ENCODE results near the gene ARHGAP22. TPM values are rescaled to one million over a fixed set of nuclear protein-coding genes. Genes with fewer than 3 reads are reported as not detected.

The ARHGAP22 gene
- total and polyA plus RNA-seq, 4 donors = 0.23 to 2.3 (median 0.54) TPM

DNA sequence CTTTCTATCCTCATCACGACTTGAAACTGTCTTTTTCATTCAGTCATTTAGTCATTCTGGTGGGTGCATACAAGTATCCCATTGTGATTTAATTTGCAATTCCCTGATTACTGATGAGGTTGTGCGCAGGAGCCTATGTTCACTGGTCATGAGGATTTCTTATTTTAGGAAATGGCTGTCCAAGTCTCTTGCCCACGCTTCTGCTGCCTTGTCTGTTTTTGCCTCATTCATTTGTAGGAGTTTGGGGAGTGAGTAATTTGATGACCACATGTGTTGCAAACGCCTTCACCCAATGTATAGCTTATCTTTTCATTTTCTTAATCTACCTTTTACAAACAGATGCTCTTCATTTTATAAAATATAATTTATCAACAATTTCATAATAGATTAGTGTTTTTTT lies 127.3 kb downstream of the ARHGAP22 start:
- H3K4me3 ChIP-seq (ENCODE audit: low read depth in 1 of 3, low read length in 3 of 3) = no peak overlapping the region
- H3K9me3 ChIP-seq (ENCODE audit: control insufficient read depth in 4 of 4, low read length in 3 of 4) = no peaks in the 10 kb centered on the region
- H3K36me3 ChIP-seq (ENCODE audit: control insufficient read depth in 4 of 4, insufficient read depth in 3 of 4, low read depth in 1 of 4, low read length in 3 of 4) = no peaks in the 10 kb centered on the region
- no peak for DNase-seq (ENCODE audit: low spot score)
- H3K27me3 ChIP-seq (ENCODE audit: control insufficient read depth in 4 of 4, insufficient read depth in 4 of 4, low read length in 3 of 4) = no peaks in the 10 kb centered on the region
- no peak overlapping the region for H3K9ac ChIP-seq (ENCODE audit: low read depth in 1 of 2, low read length in 2 of 2)
- H3K4me1 ChIP-seq (ENCODE audit: control insufficient read depth in 4 of 4, insufficient read depth in 4 of 4, low read length in 3 of 4) = no peaks in the 10 kb centered on the region
- H3K27ac ChIP-seq (ENCODE audit: low read depth in 1 of 2, low read length in 2 of 2) = no peak overlapping the region
- 92% methylated on average over 4 of the region's 4 CpGs for WGBS
- TF ChIP-seq, protein P1, sequence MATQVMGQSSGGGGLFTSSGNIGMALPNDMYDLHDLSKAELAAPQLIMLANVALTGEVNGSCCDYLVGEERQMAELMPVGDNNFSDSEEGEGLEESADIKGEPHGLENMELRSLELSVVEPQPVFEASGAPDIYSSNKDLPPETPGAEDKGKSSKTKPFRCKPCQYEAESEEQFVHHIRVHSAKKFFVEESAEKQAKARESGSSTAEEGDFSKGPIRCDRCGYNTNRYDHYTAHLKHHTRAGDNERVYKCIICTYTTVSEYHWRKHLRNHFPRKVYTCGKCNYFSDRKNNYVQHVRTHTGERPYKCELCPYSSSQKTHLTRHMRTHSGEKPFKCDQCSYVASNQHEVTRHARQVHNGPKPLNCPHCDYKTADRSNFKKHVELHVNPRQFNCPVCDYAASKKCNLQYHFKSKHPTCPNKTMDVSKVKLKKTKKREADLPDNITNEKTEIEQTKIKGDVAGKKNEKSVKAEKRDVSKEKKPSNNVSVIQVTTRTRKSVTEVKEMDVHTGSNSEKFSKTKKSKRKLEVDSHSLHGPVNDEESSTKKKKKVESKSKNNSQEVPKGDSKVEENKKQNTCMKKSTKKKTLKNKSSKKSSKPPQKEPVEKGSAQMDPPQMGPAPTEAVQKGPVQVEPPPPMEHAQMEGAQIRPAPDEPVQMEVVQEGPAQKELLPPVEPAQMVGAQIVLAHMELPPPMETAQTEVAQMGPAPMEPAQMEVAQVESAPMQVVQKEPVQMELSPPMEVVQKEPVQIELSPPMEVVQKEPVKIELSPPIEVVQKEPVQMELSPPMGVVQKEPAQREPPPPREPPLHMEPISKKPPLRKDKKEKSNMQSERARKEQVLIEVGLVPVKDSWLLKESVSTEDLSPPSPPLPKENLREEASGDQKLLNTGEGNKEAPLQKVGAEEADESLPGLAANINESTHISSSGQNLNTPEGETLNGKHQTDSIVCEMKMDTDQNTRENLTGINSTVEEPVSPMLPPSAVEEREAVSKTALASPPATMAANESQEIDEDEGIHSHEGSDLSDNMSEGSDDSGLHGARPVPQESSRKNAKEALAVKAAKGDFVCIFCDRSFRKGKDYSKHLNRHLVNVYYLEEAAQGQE (IDR thresholded peaks at IDR 0.05) = no peak
- TF ChIP-seq FOXA1 (IDR thresholded peaks at IDR 0.05) (no peak), YY1 (IDR thresholded peaks at IDR 0.05) (no peak), GABPA (IDR thresholded peaks at IDR 0.05 in 1 of 2, conservative IDR thresholded peaks at IDR 0.05 in 1 of 2) (no peak), ZBTB33 (IDR thresholded peaks at IDR 0.05) (no peak), NR2F2 (IDR thresholded peaks at IDR 0.05) (no peak), CTCF (IDR thresholded peaks at IDR 0.05; ENCODE audit: low read depth, low read length, missing input control) (no peak)
- TF ChIP-seq, protein P2, sequence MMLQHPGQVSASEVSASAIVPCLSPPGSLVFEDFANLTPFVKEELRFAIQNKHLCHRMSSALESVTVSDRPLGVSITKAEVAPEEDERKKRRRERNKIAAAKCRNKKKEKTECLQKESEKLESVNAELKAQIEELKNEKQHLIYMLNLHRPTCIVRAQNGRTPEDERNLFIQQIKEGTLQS (IDR thresholded peaks at IDR 0.05) = no peak

DNA sequence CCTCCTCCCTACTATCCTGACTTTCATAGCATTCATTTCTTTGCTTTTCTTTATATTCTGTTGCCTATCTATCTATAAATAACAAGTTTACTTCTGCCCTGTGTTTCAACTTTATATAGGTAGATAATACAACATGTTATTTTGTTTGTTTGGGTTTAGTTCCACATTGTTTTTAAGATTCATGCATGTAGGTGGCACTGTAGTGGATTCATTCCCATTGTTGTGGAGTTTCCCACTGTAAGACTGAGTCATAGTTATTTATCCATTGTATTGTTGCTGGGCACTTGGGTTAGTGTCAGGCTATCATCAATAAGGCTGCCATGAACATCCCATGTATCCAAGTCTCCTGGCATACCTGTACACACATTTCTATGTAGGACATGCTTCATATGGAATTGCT lies 127.7 kb downstream of the ARHGAP22 start:
- no peak for DNase-seq (ENCODE audit: low spot score)
- Histone ChIP-seq H3K9ac (ENCODE audit: low read depth in 1 of 2, low read length in 2 of 2) (no peak overlapping the region), H3K27ac (ENCODE audit: low read depth in 1 of 2, low read length in 2 of 2) (no peak overlapping the region), H3K9me3 (ENCODE audit: control insufficient read depth in 4 of 4, low read length in 3 of 4) (no peaks in the 10 kb centered on the region), H3K27me3 (ENCODE audit: control insufficient read depth in 4 of 4, insufficient read depth in 4 of 4, low read length in 3 of 4) (no peaks in the 10 kb centered on the region), H3K36me3 (ENCODE audit: control insufficient read depth in 4 of 4, insufficient read depth in 3 of 4, low read depth in 1 of 4, low read length in 3 of 4) (no peaks in the 10 kb centered on the region), H3K4me3 (ENCODE audit: low read depth in 1 of 3, low read length in 3 of 3) (no peak overlapping the region), H3K4me1 (ENCODE audit: control insufficient read depth in 4 of 4, insufficient read depth in 4 of 4, low read length in 3 of 4) (no peaks in the 10 kb centered on the region)
- TF ChIP-seq GABPA (IDR thresholded peaks at IDR 0.05 in 1 of 2, conservative IDR thresholded peaks at IDR 0.05 in 1 of 2) (no peak), TAF1 (conservative IDR thresholded peaks at IDR 0.05) (no peak), YY1 (IDR thresholded peaks at IDR 0.05) (no peak), RXRA (IDR thresholded peaks at IDR 0.05) (no peak), NR2F2 (IDR thresholded peaks at IDR 0.05) (no peak), RAD21 (IDR thresholded peaks at IDR 0.05) (no peak), HNF4G (IDR thresholded peaks at IDR 0.05) (no peak), ZBTB33 (IDR thresholded peaks at IDR 0.05) (no peak), MAX (IDR thresholded peaks at IDR 0.05) (no peak), FOXA2 (IDR thresholded peaks at IDR 0.05) (no peak), EGR1 (IDR thresholded peaks at IDR 0.05; ENCODE audit: low read depth in 2 of 2) (no peak), SP1 (IDR thresholded peaks at IDR 0.05) (no peak), FOXA1 (IDR thresholded peaks at IDR 0.05) (no peak), HNF4A (conservative IDR thresholded peaks at IDR 0.05) (no peak)
- TF ChIP-seq, protein P2 (IDR thresholded peaks at IDR 0.05) = no peak
- TF ChIP-seq, protein P1 (IDR thresholded peaks at IDR 0.05) = no peak
